Activated CD4-positive, alpha-beta memory T cell treated with anti-CD3 and anti-CD28 coated beads for 36 hours (primary cell): ENCODE measurements around the gene AADACL3. TPM values are rescaled to one million over a fixed set of nuclear protein-coding genes. Genes with fewer than 3 reads are reported as not detected.
"Not testable (repeated sequence)": the region's sequence is repeated elsewhere in the genome, so short reads cannot be mapped to it uniquely, and the experiment has no call there.

Experiments used
- CTCF ChIA-PET: fragments of 350-600 bp; sonication (Branson Sonifier 250); formaldehyde crosslinking; loops from one replicate; lab custom pipeline; 2021; ENCODE audit warnings: antibody characterized with exemption, inconsistent platforms; lab: Charles Lee
- POLR2A ChIA-PET: fragments of 350-600 bp; sonication (Branson Sonifier 250); formaldehyde crosslinking; loops from one replicate; lab custom pipeline; 2021; ENCODE audit warnings: antibody characterized with exemption; lab: Charles Lee
- DNase-seq: peaks from one replicate; pipeline ENCODE4 v3.0.0-alpha.2; 2020
- H3K27ac Mint-ChIP-seq: one replicate; pipeline ENCODE4 v1.8.0; 2021; ENCODE audit warnings: mixed read lengths
- H3K27me3 Mint-ChIP-seq: one replicate; pipeline ENCODE4 v1.8.0; 2021; ENCODE audit warnings: mixed read lengths
- H3K36me3 Mint-ChIP-seq: one replicate; pipeline ENCODE4 v1.8.0; 2021; ENCODE audit warnings: mixed read lengths
- H3K4me1 Mint-ChIP-seq: one replicate; pipeline ENCODE4 v1.8.0; 2021; ENCODE audit warnings: low read depth, mixed read lengths
- H3K4me3 Mint-ChIP-seq: one replicate; pipeline ENCODE4 v1.8.0; 2021; ENCODE audit warnings: mild to moderate bottlenecking, mixed read lengths
- H3K9me3 Mint-ChIP-seq: one replicate; pipeline ENCODE4 v1.8.0; 2021; ENCODE audit warnings: mixed read lengths
- intact Hi-C: fragments of 100-400 bp; cut with micrococcal nuclease; formaldehyde crosslinking; loops from one replicate; pipeline ENCODE4 v1.15.1; 2023
- total RNA-seq, 2 experiments: library from RNA; stranded (reverse); gene quantifications; one replicate each; pipeline ENCODE4 v1.2.3, GENCODE V29; 2021

Gene AADACL3
- total RNA-seq, 2 experiments from 2014 or later = not detected

GRCh38 chr1:12728391-12728790 is 12.5 kb downstream of the AADACL3 start:
- H3K27me3 Mint-ChIP-seq = peaks cover 39% of the 10 kb centered on the region
- H3K4me3 Mint-ChIP-seq = no peak overlapping the region
- H3K9me3 Mint-ChIP-seq = peaks cover 18% of the 10 kb centered on the region
- no peak for DNase-seq
- no peaks in the 10 kb centered on the region for H3K36me3 Mint-ChIP-seq
- no peaks in the 10 kb centered on the region for H3K4me1 Mint-ChIP-seq
- CTCF ChIA-PET = no interaction called here
- POLR2A ChIA-PET = no interaction called here
- intact Hi-C loops = no loop called here
- H3K27ac Mint-ChIP-seq = no peak overlapping the region

DNA sequence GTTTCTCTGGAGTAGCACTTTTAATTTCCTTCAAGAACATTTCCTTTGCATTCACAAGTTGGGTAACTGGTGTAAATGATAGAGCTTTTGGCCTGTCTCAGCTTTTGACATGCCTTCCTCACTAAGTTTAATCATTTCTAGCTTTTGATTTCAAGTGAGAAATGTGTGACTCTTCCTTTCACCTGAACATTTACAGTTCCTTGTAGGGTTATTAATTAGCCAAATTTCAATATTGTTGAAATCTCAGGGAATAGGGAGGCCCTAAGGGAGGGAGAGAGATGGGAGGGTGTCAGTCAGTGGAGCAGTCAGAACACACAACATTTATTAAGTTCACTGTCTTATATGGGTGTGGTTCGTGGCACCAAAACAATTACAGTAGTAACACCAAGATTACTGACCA is 14.2 kb downstream of the AADACL3 start:
- Mint-ChIP-seq H3K4me3 (no peak overlapping the region), H3K4me1 (no peaks in the 10 kb centered on the region), H3K36me3 (no peaks in the 10 kb centered on the region), H3K9me3 (peaks cover 18% of the 10 kb centered on the region), H3K27me3 (peaks cover 46% of the 10 kb centered on the region), H3K27ac (no peak overlapping the region)
- ChIA-PET CTCF (no interaction called here), POLR2A (no interaction called here)
- intact Hi-C loops = no loop called here
- DNase-seq = no peak

DNA sequence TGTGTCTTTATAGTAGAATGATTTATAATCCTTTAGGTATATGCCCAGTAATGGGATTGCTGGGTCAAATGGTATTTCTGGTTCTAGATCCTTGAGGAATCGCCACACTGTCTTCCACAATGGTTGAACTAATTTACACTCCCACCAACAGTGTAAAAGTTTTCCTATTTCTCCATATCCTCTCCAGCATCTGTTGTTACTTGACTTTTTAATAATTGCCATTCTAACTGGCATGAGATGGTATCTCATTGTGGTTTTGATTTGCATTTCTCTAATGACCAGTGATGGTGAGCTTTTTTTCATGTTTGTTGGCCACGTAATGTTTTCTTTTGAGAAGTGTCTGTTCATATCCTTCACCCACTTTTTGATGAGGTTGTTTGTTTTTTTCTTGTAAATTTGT is 15.2 kb downstream of the AADACL3 start:
- DNase-seq, H3K4me1 Mint-ChIP-seq, H3K36me3 Mint-ChIP-seq, intact Hi-C loops, CTCF ChIA-PET, H3K27ac Mint-ChIP-seq, H3K4me3 Mint-ChIP-seq, POLR2A ChIA-PET: not testable (repeated sequence)
- Mint-ChIP-seq H3K27me3 (peaks cover 50% of the 10 kb centered on the region), H3K9me3 (peaks cover 21% of the 10 kb centered on the region)

DNA sequence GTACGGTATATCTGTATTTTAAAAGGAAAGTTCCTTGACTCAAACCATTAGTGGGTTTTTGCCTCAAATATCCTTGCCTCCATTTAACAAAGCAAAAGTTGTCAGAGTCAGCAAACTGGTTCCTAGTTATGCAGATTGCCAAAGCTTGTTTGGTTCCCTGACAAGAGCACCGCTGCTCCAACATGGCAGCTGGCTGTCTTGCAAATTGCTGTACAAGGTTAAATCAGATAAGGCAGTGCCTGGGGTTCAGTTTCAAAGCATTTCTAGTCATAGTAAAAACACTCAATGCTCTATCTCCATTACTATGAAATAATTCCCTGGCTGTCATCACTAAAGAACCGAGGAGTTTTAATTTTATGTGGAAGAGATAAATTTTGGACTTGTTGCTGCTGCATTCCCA is 18.7 kb downstream of the AADACL3 start:
- no peak overlapping the region for H3K27ac Mint-ChIP-seq
- CTCF ChIA-PET = no interaction called here
- intact Hi-C loops = no loop called here
- peaks cover 31% of the 10 kb centered on the region for H3K9me3 Mint-ChIP-seq
- POLR2A ChIA-PET = no interaction called here
- peaks cover 2% of the 10 kb centered on the region for H3K36me3 Mint-ChIP-seq
- H3K4me1 Mint-ChIP-seq = no peaks in the 10 kb centered on the region
- H3K4me3 Mint-ChIP-seq = no peak overlapping the region
- H3K27me3 Mint-ChIP-seq = peaks cover 61% of the 10 kb centered on the region
- DNase-seq = no peak

GRCh38 chr1:12738934-12739333 is 23.0 kb downstream of the AADACL3 start:
- H3K4me1 Mint-ChIP-seq = no peaks in the 10 kb centered on the region
- no peak for DNase-seq
- peaks cover 2% of the 10 kb centered on the region for H3K36me3 Mint-ChIP-seq
- no peak overlapping the region for H3K27ac Mint-ChIP-seq
- peaks cover 37% of the 10 kb centered on the region for H3K27me3 Mint-ChIP-seq
- H3K4me3 Mint-ChIP-seq = no peak overlapping the region
- CTCF ChIA-PET = no interaction called here
- POLR2A ChIA-PET = no interaction called here
- intact Hi-C loops = no loop called here
- peaks cover 14% of the 10 kb centered on the region for H3K9me3 Mint-ChIP-seq

- intact Hi-C loops = no loop called here
- ChIA-PET POLR2A (no interaction called here), CTCF (no interaction called here)
Observed at GRCh38 chr1:12739613-12740012, 23.7 kb downstream of the AADACL3 start.

GRCh38 chr1:12741946-12742345 is 26.0 kb downstream of the AADACL3 start:
- POLR2A ChIA-PET = no interaction called here
- CTCF ChIA-PET = no interaction called here
- no peaks in the 10 kb centered on the region for H3K36me3 Mint-ChIP-seq
- H3K27me3 Mint-ChIP-seq = peaks cover 37% of the 10 kb centered on the region
- intact Hi-C loops = no loop called here
- peaks cover 3% of the 10 kb centered on the region for H3K9me3 Mint-ChIP-seq
- no peaks in the 10 kb centered on the region for H3K4me1 Mint-ChIP-seq
- H3K4me3 Mint-ChIP-seq = no peak overlapping the region
- H3K27ac Mint-ChIP-seq = no peak overlapping the region
- no peak for DNase-seq

More at GRCh38 chr1:12739613-12740012, 23.7 kb downstream of the AADACL3 start:
- peaks cover 2% of the 10 kb centered on the region for H3K36me3 Mint-ChIP-seq
- no peak overlapping the region for H3K27ac Mint-ChIP-seq
- H3K4me3 Mint-ChIP-seq = no peak overlapping the region
- DNase-seq = no peak
- no peaks in the 10 kb centered on the region for H3K4me1 Mint-ChIP-seq
- peaks cover 14% of the 10 kb centered on the region for H3K9me3 Mint-ChIP-seq
- H3K27me3 Mint-ChIP-seq = peaks cover 38% of the 10 kb centered on the region

- Mint-ChIP-seq H3K4me3 (no peak overlapping the region), H3K9me3 (peaks cover 25% of the 10 kb centered on the region), H3K4me1 (no peaks in the 10 kb centered on the region), H3K27me3 (peaks cover 30% of the 10 kb centered on the region), H3K27ac (no peak overlapping the region), H3K36me3 (peaks cover 6% of the 10 kb centered on the region)
- POLR2A ChIA-PET = no interaction called here
- DNase-seq = no peak
- CTCF ChIA-PET = no interaction called here
- intact Hi-C loops = no loop called here
Observed at GRCh38 chr1:12745126-12745991, 29.4 kb downstream of the AADACL3 start.

GRCh38 chr1:12745992-12746323 is 30.0 kb downstream of the AADACL3 start, which contains the start of gene CFAP107:
Gene CFAP107 (plus strand): TSS chr1:12746200. CDS start chr1:12746431, 231 bp downstream.
- intact Hi-C loops = no loop called here
- H3K9me3 Mint-ChIP-seq = peaks cover 28% of the 10 kb centered on the region
- POLR2A ChIA-PET = no interaction called here
- H3K4me1 Mint-ChIP-seq = no peaks in the 10 kb centered on the region
- peaks cover 6% of the 10 kb centered on the region for H3K36me3 Mint-ChIP-seq
- H3K4me3 Mint-ChIP-seq = no peak within 1 kb of the TSS
- CTCF ChIA-PET = no interaction called here
- DNase-seq = peak; percentile 10
- H3K27me3 Mint-ChIP-seq = peaks cover 33% of the 10 kb centered on the region
- no peak within 1 kb of the TSS for H3K27ac Mint-ChIP-seq

- CTCF ChIA-PET = no interaction called here
- Mint-ChIP-seq H3K27me3 (peaks cover 31% of the 10 kb centered on the region), H3K36me3 (peaks cover 6% of the 10 kb centered on the region), H3K9me3 (peaks cover 28% of the 10 kb centered on the region), H3K4me3 (no peak overlapping the region), H3K27ac (no peak overlapping the region), H3K4me1 (no peaks in the 10 kb centered on the region)
- intact Hi-C loops = no loop called here
- POLR2A ChIA-PET = no interaction called here
- no peak for DNase-seq
Observed at GRCh38 chr1:12748778-12749355, 33.0 kb downstream of the AADACL3 start.

GRCh38 chr1:12754738-12755137 is 38.8 kb downstream of the AADACL3 start:
- peaks cover 7% of the 10 kb centered on the region for H3K9me3 Mint-ChIP-seq
- intact Hi-C loops = no loop called here
- H3K4me3 Mint-ChIP-seq = no peak overlapping the region
- H3K36me3 Mint-ChIP-seq = no peaks in the 10 kb centered on the region
- CTCF ChIA-PET = no interaction called here
- H3K27ac Mint-ChIP-seq = no peak overlapping the region
- no peak for DNase-seq
- no peaks in the 10 kb centered on the region for H3K4me1 Mint-ChIP-seq
- POLR2A ChIA-PET = no interaction called here
- H3K27me3 Mint-ChIP-seq = peaks cover 18% of the 10 kb centered on the region

- Mint-ChIP-seq H3K4me3 (no peak overlapping the region), H3K27me3 (peaks cover 16% of the 10 kb centered on the region), H3K36me3 (no peaks in the 10 kb centered on the region), H3K27ac (no peak overlapping the region), H3K4me1 (no peaks in the 10 kb centered on the region), H3K9me3 (no peaks in the 10 kb centered on the region)
- ChIA-PET CTCF (no interaction called here), POLR2A (no interaction called here)
- no peak for DNase-seq
- intact Hi-C loops = no loop called here
Observed at GRCh38 chr1:12756273-12756672, 40.4 kb downstream of the AADACL3 start.
